Activated CD4-positive, CD25-positive, alpha-beta regulatory T cell treated with anti-CD3 and anti-CD28 coated beads, Interleukin-2, amount 50 U/mL, for 16 hours (primary cell): ENCODE data around the gene HIVEP3.

Experiments
- DNase-seq: peaks from one replicate; pipeline ENCODE4 v3.0.0-alpha.2; 2020; ENCODE audit warnings: low read depth, low spot score

HIVEP3 gene

GRCh38 chr1:41687007-41687406, 231.7 kb downstream of the HIVEP3 start:
- no peak for DNase-seq

- no peak for DNase-seq
These were observed 234.8 kb downstream of the HIVEP3 start for GRCh38 chr1:41683681-41684500.

- no peak for DNase-seq
These were observed 235.7 kb downstream of the HIVEP3 start for GRCh38 chr1:41682845-41683625.

GRCh38 chr1:41682149-41682548, 236.6 kb downstream of the HIVEP3 start:
- DNase-seq, result no peak

- DNase-seq, result no peak
These were observed 237.2 kb downstream of the HIVEP3 start for GRCh38 chr1:41681331-41682098.

- DNase-seq, result no peak
These were observed 238.7 kb downstream of the HIVEP3 start for GRCh38 chr1:41679994-41680393.

GRCh38 chr1:41679531-41679930, 239.2 kb downstream of the HIVEP3 start:
- DNase-seq, result no peak

GRCh38 chr1:41678111-41678878, 240.4 kb downstream of the HIVEP3 start:
- DNase-seq, result no peak

- DNase-seq, result no peak
These were observed 241.1 kb downstream of the HIVEP3 start for GRCh38 chr1:41677620-41678019.

- DNase-seq, result no peak
These were observed 243.3 kb downstream of the HIVEP3 start for GRCh38 chr1:41675401-41675800.

- no peak for DNase-seq
These were observed 244.2 kb downstream of the HIVEP3 start for GRCh38 chr1:41674522-41674921.

GRCh38 chr1:41673806-41674205, 244.9 kb downstream of the HIVEP3 start:
- DNase-seq, result no peak

GRCh38 chr1:41673378-41673777, 245.3 kb downstream of the HIVEP3 start:
- no peak for DNase-seq

GRCh38 chr1:41672641-41673361, 245.9 kb downstream of the HIVEP3 start:
- no peak for DNase-seq

- DNase-seq, result no peak
These were observed 246.5 kb downstream of the HIVEP3 start for GRCh38 chr1:41672173-41672572.

GRCh38 chr1:41671116-41671755, 247.5 kb downstream of the HIVEP3 start:
- DNase-seq, result no peak

- DNase-seq, result no peak
These were observed 248.3 kb downstream of the HIVEP3 start for GRCh38 chr1:41670217-41670957.

GRCh38 chr1:41668967-41669366, 249.8 kb downstream of the HIVEP3 start:
- DNase-seq, result no peak

- DNase-seq, result no peak
These were observed 250.6 kb downstream of the HIVEP3 start for GRCh38 chr1:41668054-41668660.
